GM18870 (cell line): ENCODE measurements around the gene INPP5B.
"Not testable (repeated sequence)": the region's sequence is repeated elsewhere in the genome, so short reads cannot be mapped to it uniquely, and the experiment has no call there.

Experiments
- ATAC-seq: cut with Tn5 transposase; IDR thresholded peaks from one replicate; pipeline ENCODE4 v1.9.1; 2021; ENCODE audit warnings: moderate library complexity; ENCODE audit not compliant: unreplicated experiment

Gene INPP5B

DNA sequence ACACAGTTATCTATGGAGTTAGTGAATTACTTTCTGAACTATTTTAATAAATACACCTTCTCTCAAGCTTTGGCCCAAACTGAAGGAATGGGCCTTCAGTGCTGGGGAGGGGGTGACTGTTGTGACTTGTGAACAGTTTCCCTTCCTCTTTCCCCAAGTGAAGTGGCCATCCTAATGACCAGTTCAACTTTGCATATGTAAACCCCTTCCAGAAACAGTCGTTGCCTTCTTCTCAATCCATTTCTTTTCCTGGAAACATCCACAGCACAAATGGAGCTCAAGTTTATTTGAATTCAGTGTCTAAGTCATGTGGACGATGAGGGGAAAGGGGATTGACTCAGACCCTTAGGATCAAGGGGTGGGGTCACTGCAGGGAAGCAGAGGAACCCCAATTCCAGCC lies 1.3 kb upstream of the INPP5B start:
- no peak for ATAC-seq

DNA sequence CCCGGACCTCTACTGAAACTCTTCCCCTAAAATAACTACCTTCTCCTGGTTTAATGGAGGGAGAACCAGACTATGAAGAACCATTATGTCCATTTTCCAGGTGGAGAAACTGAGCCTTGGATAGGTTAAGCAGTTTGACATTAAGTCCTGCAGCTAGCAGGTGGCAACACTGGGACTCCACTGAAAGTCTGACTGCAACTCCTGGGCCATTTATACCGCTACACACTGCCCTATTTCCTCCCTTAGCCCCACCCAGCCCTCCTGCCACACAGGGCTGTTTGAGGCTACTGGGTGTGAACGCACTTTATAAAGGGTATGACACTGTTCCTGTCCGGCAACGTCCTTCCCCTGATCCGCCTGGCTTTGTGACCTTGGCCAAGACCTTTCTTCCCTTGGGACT lies 511 bp upstream of the INPP5B start:
- ATAC-seq, result no peak

DNA sequence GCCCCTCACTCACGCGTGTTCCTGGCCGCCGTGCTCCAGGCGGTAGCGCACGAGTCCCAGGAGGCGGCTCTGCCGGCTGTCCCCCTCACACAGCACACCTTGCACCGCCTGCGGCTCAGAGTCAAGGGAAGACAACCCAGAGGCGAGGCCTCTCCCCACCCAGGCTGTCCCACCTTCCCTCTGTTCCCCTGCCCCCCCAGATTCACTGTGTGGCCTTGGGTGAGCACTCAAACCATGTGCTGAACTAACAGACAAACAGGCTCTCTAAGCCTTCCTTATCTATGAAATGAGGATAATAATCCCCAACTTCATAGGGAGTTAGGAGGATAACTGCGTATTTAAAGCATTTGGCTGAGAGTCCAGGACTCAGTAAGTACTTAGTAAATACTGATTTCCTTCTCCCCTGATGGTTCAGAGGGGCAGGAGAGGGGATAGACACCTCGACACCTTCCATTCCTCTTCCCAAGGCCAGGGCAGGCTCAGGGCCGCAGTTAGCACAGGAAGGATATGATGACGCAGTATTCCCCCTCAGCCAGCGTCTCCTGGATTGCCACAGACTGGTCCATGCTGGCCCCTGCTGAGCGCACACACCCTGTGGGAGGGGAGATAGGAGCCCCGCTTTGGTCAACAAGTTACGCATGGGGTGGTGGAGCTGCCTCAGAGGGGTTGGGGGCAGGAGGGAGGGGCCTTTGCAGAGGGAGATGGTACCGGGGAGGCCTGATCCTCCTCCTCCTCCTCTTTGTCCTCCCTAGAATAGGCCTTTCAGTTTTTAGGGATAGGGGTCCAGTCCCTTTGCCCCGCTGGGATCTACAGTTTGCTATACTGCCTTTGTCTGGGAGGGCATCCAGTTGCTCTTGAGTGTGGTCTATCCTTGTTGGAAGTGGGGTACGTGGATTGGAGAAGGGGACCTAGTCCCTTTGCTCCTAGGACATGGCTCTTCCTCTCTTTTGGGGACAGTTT lies 830 bp downstream of the INPP5B start:
- no peak for ATAC-seq

DNA sequence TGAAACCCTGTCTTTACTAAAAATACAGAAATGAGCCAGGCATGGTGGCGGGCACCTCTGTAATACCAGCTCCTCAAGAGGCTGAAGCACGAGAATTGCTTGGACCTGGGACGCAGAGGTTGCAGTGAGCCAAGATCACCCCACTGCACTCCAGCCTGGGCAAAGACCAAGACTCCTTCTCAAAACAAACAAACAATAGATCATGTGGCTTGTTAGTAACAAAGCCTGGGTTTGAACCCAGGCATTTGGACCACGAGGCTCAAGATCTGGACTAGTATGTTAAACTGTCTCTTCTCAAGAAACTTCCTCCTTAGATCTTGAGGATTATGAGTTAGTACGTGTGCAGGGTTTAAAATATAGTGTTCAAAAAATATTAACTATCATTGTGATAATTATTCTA lies 1.6 kb downstream of the INPP5B start:
- no peak for ATAC-seq

DNA sequence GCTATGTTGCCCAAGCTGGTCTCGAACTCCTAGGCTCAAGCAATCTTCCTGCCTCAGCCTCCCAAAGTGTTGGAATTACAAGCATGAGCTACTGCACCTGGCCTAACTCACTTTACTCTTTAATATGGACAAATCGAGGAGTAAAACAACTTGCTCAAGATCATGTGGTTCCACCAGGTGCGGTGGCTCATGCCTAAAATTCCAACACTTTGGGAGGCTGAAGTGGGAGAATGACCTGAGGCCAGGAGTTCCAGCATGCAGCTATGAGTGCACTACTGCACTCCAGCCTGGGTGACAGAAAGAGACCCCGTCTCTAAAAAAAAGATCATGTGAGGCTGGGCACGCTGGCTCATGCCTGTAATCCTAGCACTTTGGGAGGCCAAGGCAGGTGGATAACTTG lies 2.0 kb downstream of the INPP5B start:
- ATAC-seq, result no peak

DNA sequence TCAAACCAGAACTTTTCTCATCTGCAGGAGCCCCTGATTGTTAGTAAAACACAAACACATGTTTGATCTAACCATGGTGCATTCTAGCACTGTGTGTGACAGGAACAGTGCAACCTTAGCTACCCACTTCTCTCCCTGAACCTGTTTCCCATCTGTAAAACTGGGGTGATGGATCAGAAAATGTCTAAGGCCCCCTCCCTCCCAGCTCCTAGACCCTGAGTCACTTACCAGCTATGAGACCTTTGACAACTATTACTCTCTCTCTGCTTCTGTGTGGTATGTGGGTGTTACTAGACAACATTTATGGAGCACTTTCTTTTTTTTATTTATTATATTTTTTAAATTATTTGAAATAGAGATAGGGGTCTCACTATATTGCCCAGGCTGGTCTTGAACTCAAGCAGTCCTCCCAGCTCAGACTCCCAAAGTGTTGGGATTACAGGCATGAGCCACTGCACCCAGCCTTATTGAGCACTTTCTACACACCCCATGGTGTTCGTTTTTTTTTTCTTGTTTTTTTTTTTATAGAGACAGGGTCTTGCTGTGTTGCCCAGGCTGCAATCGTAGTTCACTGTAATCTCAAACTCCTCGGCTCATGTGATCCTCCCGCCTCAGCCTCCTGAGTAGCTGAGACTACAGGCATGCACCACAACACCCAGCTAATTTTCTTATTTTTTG lies 2.6 kb downstream of the INPP5B start:
- ATAC-seq, result no peak

DNA sequence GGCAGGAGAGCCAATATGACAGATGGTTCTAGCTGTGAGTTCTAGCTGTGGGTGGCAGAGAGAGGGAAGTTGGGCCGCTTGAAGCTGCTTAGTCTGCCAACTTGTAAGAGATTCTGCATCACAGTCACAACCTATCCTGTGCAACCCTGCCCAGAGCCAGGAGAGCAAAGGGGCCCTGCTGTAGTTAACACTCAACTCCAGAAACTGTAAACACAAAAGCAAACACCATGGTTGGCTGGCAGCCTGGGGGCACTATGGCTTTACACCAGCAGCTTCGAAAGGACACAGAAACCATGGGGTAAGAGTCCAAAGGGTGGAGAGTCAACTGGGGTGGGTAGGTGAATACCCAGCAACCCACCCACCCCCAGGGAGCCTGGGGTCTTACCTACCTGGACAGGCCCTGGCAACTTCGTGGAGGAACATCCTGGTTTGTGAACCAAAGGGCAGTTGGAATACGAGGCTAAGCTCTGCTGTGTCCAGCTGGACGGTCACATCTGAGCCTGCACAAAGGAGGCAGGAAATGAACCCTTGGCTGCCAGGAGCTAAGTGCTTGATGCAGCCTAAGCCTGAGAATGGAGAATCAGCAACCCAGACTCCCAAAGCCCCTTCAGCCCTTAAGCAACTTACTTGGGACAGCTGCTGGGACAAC lies 6.4 kb downstream of the INPP5B start:
- ATAC-seq, result no peak

DNA sequence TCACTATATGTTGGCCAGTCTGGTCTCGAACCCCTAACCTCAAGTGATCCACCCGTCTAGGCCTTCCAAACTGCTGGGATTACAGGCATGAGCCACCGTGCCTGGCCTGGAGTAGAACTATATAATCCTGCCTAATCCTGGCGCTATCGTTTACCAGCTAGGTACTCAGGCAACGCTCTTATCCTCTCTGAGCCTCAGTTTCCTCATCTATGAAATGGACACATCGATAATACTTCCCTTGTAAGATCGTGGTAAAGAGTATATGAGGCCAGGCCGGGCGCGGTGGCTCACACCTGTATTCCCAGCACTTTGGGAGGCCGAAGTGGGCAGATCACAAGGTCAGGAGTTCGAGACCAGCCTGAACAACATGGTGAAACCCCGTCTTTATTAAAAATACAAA lies 10.1 kb downstream of the INPP5B start:
- not testable (repeated sequence) for ATAC-seq

DNA sequence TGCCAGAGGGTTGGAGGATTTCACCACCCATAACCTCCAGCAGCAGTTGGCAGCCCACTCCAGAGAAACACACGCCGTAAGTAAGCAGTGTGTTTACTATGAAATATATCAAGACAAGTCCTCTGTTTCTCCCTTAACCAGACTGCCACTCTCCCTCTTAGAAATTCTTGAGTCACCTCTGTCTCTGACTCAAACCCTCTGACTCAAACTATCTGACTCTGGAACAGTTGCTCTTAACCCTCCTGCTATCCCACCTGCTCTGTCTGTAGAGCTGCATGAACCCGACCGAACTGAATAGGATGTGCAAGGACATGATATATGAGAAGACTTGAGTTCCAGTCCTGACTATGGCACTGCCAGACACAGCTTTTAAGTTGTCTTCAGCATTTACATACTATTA lies 14.1 kb downstream of the INPP5B start:
- ATAC-seq, result no peak

DNA sequence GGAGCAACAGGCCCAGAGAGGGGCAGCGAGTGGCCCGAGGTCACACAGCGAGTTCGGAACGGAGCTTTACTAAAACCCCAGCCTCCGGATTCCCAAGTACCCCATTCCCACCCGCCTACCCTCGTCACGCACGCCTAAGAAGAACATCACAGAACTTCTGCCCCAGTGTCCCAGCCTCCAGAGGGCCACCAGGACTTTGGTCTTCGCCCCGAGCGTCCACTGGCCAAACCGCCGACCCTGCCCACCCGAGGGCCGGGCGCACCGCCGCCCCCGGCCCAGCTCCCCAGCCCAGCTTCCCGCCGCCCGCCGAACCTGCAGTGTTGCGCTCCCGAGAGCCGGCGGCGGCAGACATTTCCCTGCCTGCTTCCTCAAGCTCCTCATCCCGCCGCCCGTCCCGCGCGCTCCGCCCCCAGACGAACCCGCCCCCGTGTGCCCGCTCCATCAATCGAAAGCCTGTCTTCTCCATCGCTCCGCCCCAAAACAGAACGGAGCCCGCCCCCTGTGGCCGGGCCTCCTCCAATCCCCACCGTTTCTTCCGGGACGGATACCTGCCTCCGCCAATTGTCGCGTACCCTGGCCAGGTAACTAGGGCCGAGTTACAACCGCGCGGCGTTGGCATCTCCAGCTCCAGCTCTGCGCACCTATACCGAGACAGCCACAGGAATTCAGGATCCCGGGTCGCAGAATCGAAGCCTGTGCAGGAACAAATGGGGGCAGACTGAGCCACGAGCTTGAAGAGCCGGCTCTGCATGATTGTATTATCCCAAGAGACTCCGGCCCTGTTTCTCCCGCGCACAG lies 15.3 kb downstream of the INPP5B start:
- peak; percentile 83 for ATAC-seq

DNA sequence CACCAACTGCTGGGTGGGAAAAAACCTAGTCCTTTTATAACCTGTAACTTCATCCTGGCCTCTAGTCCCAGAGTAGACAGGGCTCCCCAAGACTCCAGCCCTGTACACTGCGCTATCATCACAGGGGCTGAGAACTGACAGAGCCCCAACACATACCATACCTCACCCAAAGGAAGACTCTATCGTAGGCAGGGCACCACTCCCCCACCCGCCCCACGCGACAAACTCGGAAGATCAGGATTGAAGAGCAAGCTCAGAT lies 15.8 kb downstream of the INPP5B start:
- no peak for ATAC-seq

DNA sequence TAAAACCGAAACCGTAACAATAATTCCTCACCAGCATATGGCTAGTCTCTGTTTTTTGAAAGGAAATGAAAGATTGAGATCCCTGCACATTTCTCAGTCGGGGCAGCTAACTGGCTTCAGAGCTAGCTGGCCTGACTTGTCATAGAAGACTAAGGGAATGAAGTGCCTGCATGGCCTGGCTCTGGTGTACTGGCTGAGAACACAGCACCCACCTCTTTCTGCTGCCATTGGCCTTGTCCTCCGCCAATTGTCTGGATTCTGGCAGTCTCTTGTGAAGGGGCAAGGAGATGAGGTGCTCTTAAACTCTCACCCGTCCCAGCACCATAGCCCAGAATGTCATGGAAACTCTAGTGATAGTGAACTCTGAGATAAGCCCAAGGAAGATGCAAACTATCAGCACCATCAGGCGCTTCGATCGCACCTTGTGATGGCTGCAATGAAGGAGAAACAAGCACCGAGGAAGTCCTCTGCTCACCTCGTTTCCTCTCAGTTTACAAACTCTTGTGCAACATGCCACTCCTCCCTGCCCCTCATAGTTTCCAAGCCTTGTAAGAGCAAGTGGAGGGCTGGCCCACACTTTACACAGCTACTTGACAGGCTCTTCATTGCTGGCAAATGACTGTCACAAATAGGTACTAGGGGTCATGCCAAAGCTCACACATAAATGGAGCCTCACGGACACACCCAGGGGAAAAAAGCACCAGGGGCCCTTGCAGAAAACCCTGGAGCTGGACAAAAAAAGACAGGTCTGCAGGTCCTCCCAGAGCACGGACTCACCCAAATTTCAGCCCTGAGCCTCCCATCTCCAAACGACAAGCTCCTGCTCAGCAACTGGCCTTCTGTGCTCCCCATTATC lies 16.4 kb downstream of the INPP5B start:
- ATAC-seq, result no peak

DNA sequence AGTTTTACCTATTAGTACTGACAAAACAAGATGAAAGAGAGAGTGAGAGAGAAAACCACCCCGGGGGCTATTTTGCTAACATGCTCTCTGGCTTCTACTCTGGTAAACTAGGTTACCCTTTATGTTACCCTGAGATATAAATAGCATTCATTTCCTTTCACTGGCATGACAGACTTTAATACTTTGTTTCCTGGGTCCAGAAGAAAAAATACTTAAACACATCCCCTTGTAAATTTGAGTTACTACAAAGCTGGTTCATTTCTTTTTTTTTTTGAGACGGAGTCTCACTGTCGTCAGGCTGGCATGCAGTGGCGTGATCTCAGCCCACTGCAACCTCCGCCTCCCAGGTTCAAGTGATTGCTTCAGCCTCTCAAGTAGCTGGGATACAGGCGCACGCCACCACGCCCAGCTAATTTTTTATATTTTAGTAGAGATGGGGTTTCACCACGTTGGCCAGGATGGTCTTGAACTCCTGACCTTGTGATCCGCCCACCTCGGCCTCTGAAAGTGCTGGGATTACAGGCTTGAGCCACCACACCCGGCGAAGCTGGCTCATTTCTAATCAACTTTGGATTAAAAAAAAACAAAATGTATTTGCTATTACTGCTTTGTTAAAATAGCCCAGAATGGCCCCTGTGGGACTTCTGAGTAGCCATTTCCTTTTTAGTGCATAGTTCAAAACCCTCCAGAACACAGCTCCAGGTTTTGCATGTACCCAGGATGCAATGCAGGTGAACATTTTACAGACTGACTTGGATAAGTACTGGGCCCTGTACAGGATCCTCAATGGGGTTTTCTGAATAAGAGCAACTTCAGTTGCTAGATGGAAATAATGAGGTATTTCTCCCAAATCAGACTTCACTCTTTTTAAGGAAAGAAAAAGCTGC lies 20.6 kb downstream of the INPP5B start:
- peak; percentile 49 for ATAC-seq

DNA sequence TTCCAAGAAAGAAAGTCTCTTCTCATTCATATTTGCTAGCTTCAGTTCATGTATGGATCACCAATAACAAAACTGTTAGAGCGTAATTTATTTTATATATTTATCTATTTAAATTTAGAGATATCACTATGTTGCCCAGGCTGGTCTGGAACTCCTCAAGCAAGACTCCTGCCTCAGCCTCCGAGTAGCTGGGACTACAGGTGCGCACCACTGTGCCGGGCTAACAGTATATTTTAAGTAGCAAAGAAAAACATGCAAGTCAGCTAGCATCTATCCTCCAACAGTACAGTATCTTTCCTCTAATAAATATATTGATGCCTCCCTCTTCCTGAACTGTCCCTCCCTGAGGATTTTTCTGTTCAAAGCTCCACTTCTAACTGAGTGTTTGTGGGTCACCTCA lies 21.5 kb downstream of the INPP5B start:
- ATAC-seq, result no peak

DNA sequence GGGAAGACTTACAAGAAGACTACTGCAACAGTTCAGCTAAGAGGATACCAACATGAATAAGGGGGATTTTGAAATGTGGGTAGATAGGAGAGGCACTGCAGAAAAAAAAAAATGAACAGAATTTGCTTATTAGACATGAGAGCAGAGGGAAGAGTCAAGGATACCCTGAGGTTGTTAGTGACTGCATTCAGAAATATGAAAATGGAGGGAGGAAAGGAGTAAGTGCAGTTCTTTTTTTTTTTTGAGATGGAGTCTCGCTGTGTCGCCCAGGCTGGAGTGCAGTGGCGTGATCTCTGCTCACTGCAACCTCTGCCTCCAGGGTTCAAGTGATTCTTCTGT lies 23.3 kb downstream of the INPP5B start:
- no peak for ATAC-seq

DNA sequence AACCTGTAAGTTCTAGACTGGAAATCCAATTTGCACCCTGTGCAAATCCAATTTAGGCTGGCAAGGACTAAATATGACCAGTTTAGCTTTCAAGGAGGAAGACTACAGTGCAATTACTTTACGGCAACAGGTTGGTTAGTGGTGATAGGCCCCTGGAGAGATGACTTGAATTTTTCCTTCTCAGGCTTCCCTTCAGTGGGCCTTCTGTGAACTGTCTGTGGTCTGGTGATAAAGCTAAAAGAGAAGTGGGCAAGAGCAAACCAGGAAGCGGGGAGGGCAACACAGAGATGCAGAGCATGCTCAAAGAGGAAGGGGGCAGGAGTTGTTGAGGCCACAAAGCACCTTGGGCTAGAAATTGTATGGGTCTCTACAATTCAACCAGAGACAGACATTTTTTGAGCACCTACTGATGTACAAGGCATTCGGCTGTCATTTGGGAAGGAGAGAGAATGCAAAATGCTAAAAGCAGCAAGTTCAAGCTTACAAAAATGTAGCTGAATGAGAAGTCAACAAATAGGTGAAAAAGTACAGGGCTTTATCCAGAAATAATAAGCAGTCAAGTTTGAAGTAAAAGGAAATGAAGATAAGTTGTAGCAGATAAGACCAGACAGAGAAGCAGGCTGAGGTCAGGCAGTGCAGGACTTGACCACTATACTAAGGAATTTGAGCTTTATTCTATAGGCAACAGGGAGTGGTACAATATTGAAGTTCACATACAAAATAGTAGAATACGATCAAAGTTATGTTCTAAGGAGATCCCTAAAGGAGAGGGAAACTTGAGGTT lies 23.9 kb downstream of the INPP5B start:
- ATAC-seq, result no peak

DNA sequence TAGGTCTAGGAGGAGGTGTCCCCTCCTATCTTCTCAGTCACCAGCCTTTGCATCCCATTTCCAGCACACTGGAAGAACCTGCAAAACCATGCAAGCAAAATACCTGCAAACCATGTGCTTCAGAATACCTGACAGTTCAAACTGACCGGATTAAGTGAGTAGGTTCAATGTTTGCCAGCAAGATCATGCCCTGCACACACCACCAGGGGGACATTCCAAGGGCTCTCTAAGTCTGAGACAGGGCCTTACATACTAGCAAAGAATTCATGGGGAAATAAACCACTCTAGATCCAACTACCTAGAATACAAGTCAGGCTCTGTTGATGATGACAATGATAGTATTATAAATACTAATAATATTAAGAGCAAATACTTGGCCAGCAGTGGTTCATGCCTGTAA lies 27.6 kb downstream of the INPP5B start:
- ATAC-seq, result no peak

DNA sequence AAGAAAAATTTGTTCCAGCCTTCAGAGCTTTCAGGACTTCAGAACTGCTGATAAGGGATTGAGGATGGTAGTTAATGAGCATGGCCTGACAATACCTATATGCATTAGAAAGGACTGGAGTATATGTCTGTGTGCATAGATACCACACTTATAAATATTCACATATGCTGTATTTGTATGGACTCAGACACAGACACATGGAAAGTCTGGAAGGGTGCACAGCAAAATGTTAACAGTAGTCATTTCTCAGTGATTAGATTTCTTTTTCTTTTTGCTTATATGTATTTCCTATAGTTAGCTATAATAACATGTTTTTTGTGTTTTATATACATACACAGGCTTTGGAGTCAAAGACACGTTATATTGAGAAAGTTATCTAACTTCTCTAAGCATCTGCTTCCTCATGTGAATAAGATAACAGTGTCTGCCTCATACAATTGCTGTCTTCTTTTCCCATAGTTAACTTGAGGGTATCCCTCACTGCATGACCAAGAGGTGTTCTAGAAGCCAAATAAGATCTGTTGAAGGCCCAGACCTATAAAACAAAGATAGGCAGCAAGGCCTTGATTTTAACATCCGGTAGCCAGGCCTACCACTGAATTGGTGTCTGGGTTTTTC lies 31.3 kb downstream of the INPP5B start:
- no peak for ATAC-seq
